ENCODE results near the gene KIF13A. TPM values are rescaled to one million over a fixed set of nuclear protein-coding genes. Genes with fewer than 3 reads are reported as not detected.

Gene KIF13A
- total RNA-seq, 2 donors from 2014 or later, result 35.3 to 45.0 TPM

DNA sequence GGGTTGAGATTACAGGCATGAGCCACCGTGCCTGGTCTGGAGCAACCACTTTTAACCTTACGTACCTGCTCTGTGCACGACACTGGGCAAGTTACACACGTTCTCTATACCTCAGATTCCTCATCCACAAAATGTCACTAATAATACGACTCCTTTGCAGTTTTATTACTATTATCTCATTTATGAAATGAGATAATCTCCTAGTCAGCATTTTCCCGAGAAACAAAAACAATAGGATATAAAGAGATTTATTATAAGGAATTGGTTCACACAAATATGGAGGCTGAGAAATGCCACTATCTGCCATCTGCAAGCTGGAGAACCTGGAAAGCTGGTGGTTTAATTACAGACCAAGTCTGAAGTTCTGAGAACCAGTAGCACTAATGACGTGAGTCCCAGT is 12.0 kb upstream of the KIF13A start:
- Mint-ChIP-seq H3K4me3 (no peak overlapping the region), H3K4me1 (no peaks in the 10 kb centered on the region), H3K9me3 (no peaks in the 10 kb centered on the region), H3K36me3 (ENCODE audit: low read depth) (no peaks in the 10 kb centered on the region), H3K27me3 (ENCODE audit: insufficient read depth) (peaks cover 8% of the 10 kb centered on the region), H3K27ac (no peak overlapping the region)
- Histone ChIP-seq H3K4me1 (ENCODE audit: control insufficient read depth, insufficient read depth, low read length) (no peaks in the 10 kb centered on the region), H3K9me3 (ENCODE audit: control insufficient read depth, low read length) (no peaks in the 10 kb centered on the region), H3K27me3 (ENCODE audit: control insufficient read depth, insufficient read depth, low read length, poor library complexity, severe bottlenecking) (no peaks in the 10 kb centered on the region), H3K27ac (ENCODE audit: low read depth, low read length) (no peak overlapping the region), H3K9ac (ENCODE audit: extremely low read depth, low read length, poor library complexity, severe bottlenecking) (no peak overlapping the region), H3K36me3 (ENCODE audit: control insufficient read depth, insufficient read depth, low read length) (no peaks in the 10 kb centered on the region), H3K4me3 (ENCODE audit: low read length) (no peak overlapping the region)
- peak; percentile 15 for DNase-seq
- TF ChIP-seq, protein P1, sequence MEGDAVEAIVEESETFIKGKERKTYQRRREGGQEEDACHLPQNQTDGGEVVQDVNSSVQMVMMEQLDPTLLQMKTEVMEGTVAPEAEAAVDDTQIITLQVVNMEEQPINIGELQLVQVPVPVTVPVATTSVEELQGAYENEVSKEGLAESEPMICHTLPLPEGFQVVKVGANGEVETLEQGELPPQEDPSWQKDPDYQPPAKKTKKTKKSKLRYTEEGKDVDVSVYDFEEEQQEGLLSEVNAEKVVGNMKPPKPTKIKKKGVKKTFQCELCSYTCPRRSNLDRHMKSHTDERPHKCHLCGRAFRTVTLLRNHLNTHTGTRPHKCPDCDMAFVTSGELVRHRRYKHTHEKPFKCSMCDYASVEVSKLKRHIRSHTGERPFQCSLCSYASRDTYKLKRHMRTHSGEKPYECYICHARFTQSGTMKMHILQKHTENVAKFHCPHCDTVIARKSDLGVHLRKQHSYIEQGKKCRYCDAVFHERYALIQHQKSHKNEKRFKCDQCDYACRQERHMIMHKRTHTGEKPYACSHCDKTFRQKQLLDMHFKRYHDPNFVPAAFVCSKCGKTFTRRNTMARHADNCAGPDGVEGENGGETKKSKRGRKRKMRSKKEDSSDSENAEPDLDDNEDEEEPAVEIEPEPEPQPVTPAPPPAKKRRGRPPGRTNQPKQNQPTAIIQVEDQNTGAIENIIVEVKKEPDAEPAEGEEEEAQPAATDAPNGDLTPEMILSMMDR (conservative IDR thresholded peaks at IDR 0.05), result no peak
- WGBS, 2 experiments (ENCODE audit: insufficient coverage in 1 of 2, insufficient read length in 1 of 2), result 96 to 100% methylated on average over 5 to 7 of the region's 7 CpGs

DNA sequence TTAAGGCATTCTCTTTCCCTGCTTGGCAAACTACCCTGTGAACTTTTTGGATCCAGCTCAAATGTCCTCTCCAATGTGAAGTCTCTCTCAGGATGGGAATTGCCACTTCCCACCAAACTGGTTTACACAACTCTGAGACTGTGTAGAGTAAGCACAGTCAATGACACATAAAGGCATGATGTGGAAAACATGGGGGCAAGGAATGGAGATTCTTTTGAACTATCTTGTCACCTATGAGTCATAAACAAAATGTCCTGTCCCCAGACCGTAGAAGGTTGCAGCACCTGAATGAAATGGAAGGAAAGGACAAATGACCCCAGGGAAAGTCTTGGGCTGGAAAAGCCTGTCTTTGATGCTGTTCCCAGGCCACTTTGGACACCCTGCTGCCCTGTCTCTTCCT is 11.0 kb upstream of the KIF13A start:
- Mint-ChIP-seq H3K4me1 (no peaks in the 10 kb centered on the region), H3K27ac (no peak overlapping the region), H3K4me3 (no peak overlapping the region), H3K36me3 (ENCODE audit: low read depth) (no peaks in the 10 kb centered on the region), H3K9me3 (no peaks in the 10 kb centered on the region), H3K27me3 (ENCODE audit: insufficient read depth) (peaks cover 8% of the 10 kb centered on the region)
- no peaks in the 10 kb centered on the region for H3K4me1 ChIP-seq (ENCODE audit: control insufficient read depth, insufficient read depth, low read length)
- H3K27ac ChIP-seq (ENCODE audit: low read depth, low read length), result no peak overlapping the region
- no peaks in the 10 kb centered on the region for H3K36me3 ChIP-seq (ENCODE audit: control insufficient read depth, insufficient read depth, low read length)
- no peak overlapping the region for H3K9ac ChIP-seq (ENCODE audit: extremely low read depth, low read length, poor library complexity, severe bottlenecking)
- TF ChIP-seq, protein P1 (conservative IDR thresholded peaks at IDR 0.05), result no peak
- H3K9me3 ChIP-seq (ENCODE audit: control insufficient read depth, low read length), result no peaks in the 10 kb centered on the region
- peak; percentile 22 for DNase-seq
- 67 to 100% methylated on average over 1 of the region's 1 CpG for WGBS, 2 experiments (ENCODE audit: insufficient coverage in 1 of 2, insufficient read length in 1 of 2)
- H3K4me3 ChIP-seq (ENCODE audit: low read length), result no peak overlapping the region
- H3K27me3 ChIP-seq (ENCODE audit: control insufficient read depth, insufficient read depth, low read length, poor library complexity, severe bottlenecking), result no peaks in the 10 kb centered on the region

DNA sequence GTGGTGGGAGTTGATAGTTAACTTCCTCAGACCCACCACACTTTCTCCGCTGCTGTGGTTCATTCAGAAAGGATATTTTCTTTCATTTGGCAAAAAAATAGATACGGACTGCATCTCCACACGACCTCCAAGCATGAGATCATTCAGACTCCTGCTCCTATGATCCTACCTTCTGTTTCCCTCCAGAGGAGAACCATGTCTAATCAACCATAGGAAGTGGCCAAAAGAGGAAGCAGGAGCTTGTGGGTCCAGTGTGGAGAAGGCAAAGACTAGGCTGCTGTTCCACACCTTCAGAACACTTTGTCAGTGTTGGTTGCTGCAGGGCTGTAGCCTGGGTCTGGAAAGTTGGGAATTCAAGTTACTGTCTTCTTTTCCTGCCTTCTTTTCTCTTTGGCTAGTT is 10.6 kb upstream of the KIF13A start:
- Histone ChIP-seq H3K9me3 (ENCODE audit: control insufficient read depth, low read length) (no peaks in the 10 kb centered on the region), H3K4me3 (ENCODE audit: low read length) (no peak overlapping the region), H3K27me3 (ENCODE audit: control insufficient read depth, insufficient read depth, low read length, poor library complexity, severe bottlenecking) (no peaks in the 10 kb centered on the region), H3K4me1 (ENCODE audit: control insufficient read depth, insufficient read depth, low read length) (no peaks in the 10 kb centered on the region), H3K27ac (ENCODE audit: low read depth, low read length) (no peak overlapping the region), H3K36me3 (ENCODE audit: control insufficient read depth, insufficient read depth, low read length) (no peaks in the 10 kb centered on the region), H3K9ac (ENCODE audit: extremely low read depth, low read length, poor library complexity, severe bottlenecking) (no peak overlapping the region)
- Mint-ChIP-seq H3K36me3 (ENCODE audit: low read depth) (no peaks in the 10 kb centered on the region), H3K27ac (no peak overlapping the region), H3K4me3 (no peak overlapping the region), H3K4me1 (no peaks in the 10 kb centered on the region), H3K27me3 (ENCODE audit: insufficient read depth) (peaks cover 8% of the 10 kb centered on the region), H3K9me3 (no peaks in the 10 kb centered on the region)
- DNase-seq, result peak; percentile 24
- TF ChIP-seq, protein P1 (conservative IDR thresholded peaks at IDR 0.05), result no peak
- 95% methylated on average over 3 of the region's 3 CpGs; no CpG with 5 or more reads in 1 of the 2 experiments for WGBS, 2 experiments (ENCODE audit: insufficient coverage in 1 of 2, insufficient read length in 1 of 2)

Data from endodermal cell (in vitro differentiated cells).